Astrocyte (in vitro differentiated cells and primary cell): ENCODE measurements around the gene OVCA2. TPM values are rescaled to one million over a fixed set of nuclear protein-coding genes. Genes with fewer than 3 reads are reported as not detected.

Experiments
- DNase-seq: peaks from one replicate; pipeline ENCODE4 v3.0.0-alpha.2; 2010; ENCODE audit warnings: low read depth
- FAIRE-seq: peaks from 2 replicates; lab custom pipeline; 2011; peaks lifted over from hg19 to GRCh38; lab: Jason Lieb, UNC
- H2AFZ ChIP-seq: 2 replicates; pipeline ENCODE4 v1.6.0; 2012; ENCODE audit warnings: low read depth, low read length, inconsistent platforms
- H3K27ac ChIP-seq: 2 replicates; pipeline ENCODE4 v1.5.1; 2011; ENCODE audit warnings: low read depth, low read length, inconsistent platforms
- H3K27me3 ChIP-seq: 2 replicates; pipeline ENCODE4 v1.6.0; 2011; ENCODE audit warnings: low read length, inconsistent platforms; ENCODE audit not compliant: insufficient read depth
- H3K36me3 ChIP-seq: 2 replicates; pipeline ENCODE4 v1.5.1; 2011; ENCODE audit warnings: low read length, inconsistent platforms; ENCODE audit not compliant: insufficient read depth
- H3K4me1 ChIP-seq: 2 replicates; pipeline ENCODE4 v1.5.1; 2011; ENCODE audit warnings: low read length, inconsistent platforms; ENCODE audit not compliant: insufficient read depth
- H3K4me2 ChIP-seq: 2 replicates; pipeline ENCODE4 v1.6.0; 2012; ENCODE audit warnings: low read length, inconsistent platforms
- H3K4me3 ChIP-seq: 2 replicates; pipeline ENCODE4 v1.5.1; 2011; ENCODE audit warnings: low read depth, mild to moderate bottlenecking, low read length, inconsistent platforms; ENCODE audit not compliant: insufficient read depth
- H3K79me2 ChIP-seq: 2 replicates; pipeline ENCODE4 v1.6.0; 2012; ENCODE audit warnings: mild to moderate bottlenecking, low read length, inconsistent platforms; ENCODE audit not compliant: insufficient read depth
- H3K9ac ChIP-seq: 2 replicates; pipeline ENCODE4 v1.6.0; 2012; ENCODE audit warnings: mild to moderate bottlenecking, low read length, inconsistent platforms
- H3K9me3 ChIP-seq: 2 replicates; pipeline ENCODE4 v1.5.1; 2012; ENCODE audit warnings: low read depth, mild to moderate bottlenecking, low read length, inconsistent platforms; ENCODE audit not compliant: insufficient read depth
- H4K20me1 ChIP-seq: 2 replicates; pipeline ENCODE4 v1.6.0; 2012; ENCODE audit warnings: low read length, inconsistent platforms; ENCODE audit not compliant: insufficient read depth
- H3K27ac Mint-ChIP-seq: one replicate; pipeline ENCODE4 v1.8.0; 2021; ENCODE audit warnings: mild to moderate bottlenecking, mixed read lengths; ENCODE audit not compliant: unreplicated experiment
- H3K27me3 Mint-ChIP-seq: one replicate; pipeline ENCODE4 v1.8.0; 2021; ENCODE audit warnings: low read depth, mixed read lengths; ENCODE audit not compliant: unreplicated experiment
- H3K36me3 Mint-ChIP-seq: one replicate; pipeline ENCODE4 v1.8.0; 2021; ENCODE audit warnings: low read depth, mixed read lengths; ENCODE audit not compliant: unreplicated experiment
- H3K4me1 Mint-ChIP-seq: one replicate; pipeline ENCODE4 v1.8.0; 2021; ENCODE audit warnings: low read depth, mixed read lengths; ENCODE audit not compliant: unreplicated experiment
- H3K4me3 Mint-ChIP-seq: one replicate; pipeline ENCODE4 v1.8.0; 2021; ENCODE audit warnings: mild to moderate bottlenecking, moderate library complexity, mixed read lengths; ENCODE audit not compliant: unreplicated experiment
- H3K9me3 Mint-ChIP-seq: one replicate; pipeline ENCODE4 v1.8.0; 2021; ENCODE audit warnings: mild to moderate bottlenecking, mixed read lengths; ENCODE audit not compliant: unreplicated experiment
- CTCF ChIP-seq: IDR thresholded peaks from 2 replicates; pipeline ENCODE4 v1.5.1; 2011; ENCODE audit warnings: low read depth, mild to moderate bottlenecking, inconsistent platforms, low read length, moderate library complexity; ENCODE audit not compliant: insufficient read depth
- EZH2 ChIP-seq: IDR thresholded peaks from 2 replicates; pipeline ENCODE4 v1.6.1; 2012; ENCODE audit warnings: mild to moderate bottlenecking, low read length, inconsistent platforms; ENCODE audit not compliant: insufficient read depth
- total RNA-seq: library from RNA; stranded (reverse); gene quantifications from 2 replicates; pipeline ENCODE4 v1.2.1, GENCODE V29; 2021

OVCA2 gene
- total RNA-seq, 1 donor from 2014 or later, result 36.8 TPM

- no peak for FAIRE-seq
- H3K4me2 ChIP-seq, result peak overlapping the region; percentile 86
- H3K4me3 Mint-ChIP-seq, result peak overlapping the region; percentile 78
- H3K4me3 ChIP-seq, result peak overlapping the region; percentile 78
- DNase-seq, result no peak
- H3K27ac ChIP-seq, result peak overlapping the region; percentile 60
- H3K4me1 ChIP-seq, result peaks cover 25% of the 10 kb centered on the region
- no peak overlapping the region for H3K27ac Mint-ChIP-seq
- peaks cover 2% of the 10 kb centered on the region for H3K27me3 Mint-ChIP-seq
- peaks cover 2% of the 10 kb centered on the region for H3K9me3 Mint-ChIP-seq
- no peaks in the 10 kb centered on the region for H3K36me3 ChIP-seq
- peak overlapping the region; percentile 27 for H2AFZ ChIP-seq
- H3K4me1 Mint-ChIP-seq, result peaks cover 4% of the 10 kb centered on the region
- H4K20me1 ChIP-seq, result peaks cover 35% of the 10 kb centered on the region
- H3K9ac ChIP-seq, result peak overlapping the region; percentile 93
- TF ChIP-seq CTCF (no peak), EZH2 (no peak)
- no peaks in the 10 kb centered on the region for H3K27me3 ChIP-seq
- peaks cover 47% of the 10 kb centered on the region for H3K79me2 ChIP-seq
- H3K36me3 Mint-ChIP-seq, result peaks cover 4% of the 10 kb centered on the region
- no peaks in the 10 kb centered on the region for H3K9me3 ChIP-seq
Observed at GRCh38 chr17:2054262-2054511, 12.4 kb downstream of the OVCA2 start.

- Histone ChIP-seq H3K4me2 (peak within 1 kb of the TSS; percentile 86), H3K27me3 (no peaks in the 10 kb centered on the region)
Observed at GRCh38 chr17:2054512-2055291, 12.9 kb downstream of the OVCA2 start, which contains the start of gene HIC1. Gene HIC1, plus strand, starts transcription at chr17:2055103. Its CDS starts 1,588 bp downstream, at chr17:2056691.

More at GRCh38 chr17:2054512-2055291, 12.9 kb downstream of the OVCA2 start, which contains the start of gene HIC1:
- Histone ChIP-seq H3K4me3 (peak within 1 kb of the TSS; percentile 78), H3K79me2 (peaks cover 53% of the 10 kb centered on the region), H3K9ac (peak within 1 kb of the TSS; percentile 93), H4K20me1 (peaks cover 39% of the 10 kb centered on the region), H3K4me1 (peaks cover 28% of the 10 kb centered on the region), H3K9me3 (no peaks in the 10 kb centered on the region), H3K36me3 (peaks cover 2% of the 10 kb centered on the region), H2AFZ (peak within 1 kb of the TSS; percentile 27), H3K27ac (peak within 1 kb of the TSS; percentile 87)
- Mint-ChIP-seq H3K27ac (peak within 1 kb of the TSS; percentile 41), H3K27me3 (peaks cover 2% of the 10 kb centered on the region), H3K9me3 (peaks cover 5% of the 10 kb centered on the region), H3K36me3 (peaks cover 7% of the 10 kb centered on the region), H3K4me3 (peak within 1 kb of the TSS; percentile 78), H3K4me1 (peaks cover 4% of the 10 kb centered on the region)
- no peak for DNase-seq
- no peak for FAIRE-seq
- TF ChIP-seq EZH2 (no peak), CTCF (peak; percentile 52)
